ENCODE measurements around the gene CRY1. TPM values are rescaled to one million over a fixed set of nuclear protein-coding genes. Genes with fewer than 3 reads are reported as not detected.
A peak's percentile ranks its signal among the peaks of the same experiment; 100 is the strongest.
"Not testable (repeated sequence)": the region's sequence is repeated elsewhere in the genome, so short reads cannot be mapped to it uniquely, and the experiment has no call there.

CRY1 gene
- total RNA-seq, 1 donor from 2014 or later: 26.8 TPM

DNA sequence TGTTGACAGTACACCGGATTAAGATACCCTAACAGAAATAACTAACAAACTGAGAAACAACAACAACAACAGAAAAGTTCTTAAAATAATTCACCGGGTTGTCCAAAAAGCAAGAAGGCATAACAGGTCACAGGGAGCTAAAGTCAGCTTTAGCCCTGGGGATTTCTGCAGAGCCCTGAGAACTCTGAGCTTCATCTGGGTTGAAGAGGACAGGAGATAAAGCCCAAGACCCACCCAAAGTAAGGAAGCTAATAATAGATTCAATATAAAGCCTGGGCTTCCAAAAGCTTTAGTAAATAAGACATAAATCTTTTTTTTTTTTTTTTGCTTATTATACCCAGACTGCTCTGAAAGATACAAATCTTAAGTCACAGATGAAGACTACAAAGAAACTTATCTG, 62.3 kb downstream of the CRY1 start:
- DNase-seq (ENCODE audit: low read depth): no peak
- no peak overlapping the region for H3K4me3 ChIP-seq (ENCODE audit: low read depth, low read length)
- TF ChIP-seq, protein P1, sequence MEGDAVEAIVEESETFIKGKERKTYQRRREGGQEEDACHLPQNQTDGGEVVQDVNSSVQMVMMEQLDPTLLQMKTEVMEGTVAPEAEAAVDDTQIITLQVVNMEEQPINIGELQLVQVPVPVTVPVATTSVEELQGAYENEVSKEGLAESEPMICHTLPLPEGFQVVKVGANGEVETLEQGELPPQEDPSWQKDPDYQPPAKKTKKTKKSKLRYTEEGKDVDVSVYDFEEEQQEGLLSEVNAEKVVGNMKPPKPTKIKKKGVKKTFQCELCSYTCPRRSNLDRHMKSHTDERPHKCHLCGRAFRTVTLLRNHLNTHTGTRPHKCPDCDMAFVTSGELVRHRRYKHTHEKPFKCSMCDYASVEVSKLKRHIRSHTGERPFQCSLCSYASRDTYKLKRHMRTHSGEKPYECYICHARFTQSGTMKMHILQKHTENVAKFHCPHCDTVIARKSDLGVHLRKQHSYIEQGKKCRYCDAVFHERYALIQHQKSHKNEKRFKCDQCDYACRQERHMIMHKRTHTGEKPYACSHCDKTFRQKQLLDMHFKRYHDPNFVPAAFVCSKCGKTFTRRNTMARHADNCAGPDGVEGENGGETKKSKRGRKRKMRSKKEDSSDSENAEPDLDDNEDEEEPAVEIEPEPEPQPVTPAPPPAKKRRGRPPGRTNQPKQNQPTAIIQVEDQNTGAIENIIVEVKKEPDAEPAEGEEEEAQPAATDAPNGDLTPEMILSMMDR (conservative IDR thresholded peaks at IDR 0.05; ENCODE audit: low read depth, low read length): no peak

DNA sequence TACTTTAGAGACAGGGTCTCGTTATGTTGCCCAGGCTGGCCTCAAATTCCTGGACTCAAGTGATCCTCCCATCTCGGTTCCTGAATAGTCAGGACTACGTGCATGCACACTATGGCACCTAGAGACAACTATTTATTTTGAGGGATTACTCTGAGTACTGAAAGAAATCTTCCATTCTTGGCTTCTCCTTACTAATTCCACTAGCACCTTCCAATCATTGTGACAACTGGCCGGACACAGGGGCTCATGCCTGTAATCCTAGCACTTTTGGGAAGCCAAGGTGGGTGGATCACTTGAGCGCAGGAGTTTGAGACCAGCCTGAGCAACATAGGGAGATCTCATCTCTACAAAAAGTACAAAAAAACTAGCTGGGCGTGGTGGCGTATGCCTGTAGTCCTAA, 64.3 kb downstream of the CRY1 start:
- H3K4me3 ChIP-seq (ENCODE audit: low read depth, low read length): no peak overlapping the region
- no peak for DNase-seq (ENCODE audit: low read depth)
- TF ChIP-seq, protein P1 (conservative IDR thresholded peaks at IDR 0.05; ENCODE audit: low read depth, low read length): no peak

DNA sequence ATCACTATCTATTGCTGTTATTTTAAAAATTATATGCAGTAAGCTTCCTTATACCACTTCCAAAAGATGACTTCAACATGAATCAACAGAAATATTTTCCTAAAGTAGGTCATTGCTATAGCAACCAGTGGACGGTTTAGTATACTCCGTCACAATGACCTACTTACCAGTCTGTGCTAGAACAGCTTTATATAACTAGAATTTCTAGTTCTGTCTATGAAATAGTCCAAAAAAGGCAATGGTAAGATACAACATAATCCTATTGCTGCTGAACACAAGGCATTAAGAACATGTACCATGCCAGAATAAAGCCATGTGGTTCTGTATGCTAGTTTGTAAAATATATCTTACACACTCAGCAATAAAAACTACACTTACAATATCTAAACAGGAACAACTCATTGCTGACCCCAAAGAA, 65.7 kb downstream of the CRY1 start:
- TF ChIP-seq, protein P1 (conservative IDR thresholded peaks at IDR 0.05; ENCODE audit: low read depth, low read length): no peak
- no peak overlapping the region for H3K4me3 ChIP-seq (ENCODE audit: low read depth, low read length)
- DNase-seq (ENCODE audit: low read depth): peak; percentile 88

DNA sequence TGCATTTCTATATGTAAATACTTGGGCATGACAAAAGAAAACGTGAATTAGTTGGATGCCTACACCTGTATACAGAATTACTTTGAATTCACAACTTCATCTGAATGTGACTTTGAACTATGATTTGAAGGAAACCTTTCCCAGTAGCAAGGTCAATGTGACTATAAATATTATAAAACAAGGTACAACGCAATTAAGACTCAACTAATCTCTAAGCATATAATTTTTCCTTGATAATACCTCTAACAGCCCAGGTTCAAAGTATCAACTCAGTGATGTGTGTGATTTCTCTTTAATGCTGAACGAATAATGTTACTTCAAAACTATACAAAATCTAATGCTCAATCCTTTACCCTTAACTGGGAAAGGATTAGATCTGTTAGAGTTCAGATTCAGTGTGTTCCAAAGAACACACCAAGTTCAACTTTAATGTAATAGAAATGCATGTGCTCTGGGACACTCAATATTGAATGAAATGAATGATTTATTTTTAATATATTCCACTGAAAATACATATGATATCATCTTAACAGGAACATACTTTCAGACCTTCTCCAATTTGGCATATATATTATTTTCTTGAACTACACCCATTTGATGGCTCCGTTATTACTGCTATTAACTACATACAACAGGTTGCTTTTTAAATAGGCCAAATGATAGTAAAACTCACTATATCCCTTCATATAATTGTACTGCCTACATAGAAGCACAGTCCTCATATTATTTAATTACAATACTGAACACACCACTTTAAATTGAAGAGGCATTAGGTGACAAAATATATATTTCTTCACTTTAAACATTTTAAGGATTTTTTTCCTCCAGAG, 66.3 kb downstream of the CRY1 start:
- no peak for DNase-seq (ENCODE audit: low read depth)
- TF ChIP-seq, protein P1 (conservative IDR thresholded peaks at IDR 0.05; ENCODE audit: low read depth, low read length): no peak
- no peak overlapping the region for H3K4me3 ChIP-seq (ENCODE audit: low read depth, low read length)

DNA sequence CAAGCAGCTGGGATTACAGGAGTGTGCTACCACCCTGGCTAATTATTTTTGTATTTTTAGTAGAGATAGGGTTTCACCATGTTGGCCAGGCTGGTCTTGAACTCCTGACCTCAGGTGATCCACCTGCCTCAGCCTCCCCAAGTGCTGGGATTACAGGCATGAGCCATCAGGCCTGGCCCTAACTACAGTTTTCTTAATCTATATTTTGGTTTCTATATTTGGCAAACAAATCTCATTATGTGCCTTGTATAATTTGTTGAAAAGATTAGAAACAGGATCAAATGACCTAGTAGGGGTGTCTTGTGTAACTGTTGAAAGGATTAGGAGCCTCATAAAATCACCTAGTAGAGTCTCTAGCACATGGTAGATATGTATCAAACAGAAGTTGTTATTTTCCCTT, 67.0 kb downstream of the CRY1 start:
- H3K4me3 ChIP-seq (ENCODE audit: low read depth, low read length): not testable (repeated sequence)

DNA sequence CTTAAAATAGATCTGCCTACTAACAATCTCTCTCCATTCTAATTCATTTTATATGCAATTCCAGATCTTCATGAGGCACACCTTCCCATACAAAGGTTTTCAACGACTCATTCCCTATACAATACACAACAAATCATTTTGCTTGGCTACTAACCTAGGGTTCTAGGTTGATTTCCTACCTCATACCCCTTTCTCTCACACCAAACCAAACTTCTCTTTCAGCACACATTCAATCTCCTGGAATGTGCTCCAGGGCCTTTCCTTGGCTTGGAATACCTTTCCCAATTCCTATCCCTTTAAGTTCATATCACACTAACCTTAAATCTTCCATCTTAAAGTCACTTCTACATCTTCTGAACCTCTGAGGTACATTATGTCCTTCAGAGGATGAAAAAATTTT, 67.7 kb downstream of the CRY1 start:
- DNase-seq (ENCODE audit: low read depth): no peak
- H3K4me3 ChIP-seq (ENCODE audit: low read depth, low read length): no peak overlapping the region
- TF ChIP-seq, protein P1 (conservative IDR thresholded peaks at IDR 0.05; ENCODE audit: low read depth, low read length): no peak

More for the DNA sequence above, 67.0 kb downstream of the CRY1 start:
- not testable (repeated sequence) for DNase-seq (ENCODE audit: low read depth)

DNA sequence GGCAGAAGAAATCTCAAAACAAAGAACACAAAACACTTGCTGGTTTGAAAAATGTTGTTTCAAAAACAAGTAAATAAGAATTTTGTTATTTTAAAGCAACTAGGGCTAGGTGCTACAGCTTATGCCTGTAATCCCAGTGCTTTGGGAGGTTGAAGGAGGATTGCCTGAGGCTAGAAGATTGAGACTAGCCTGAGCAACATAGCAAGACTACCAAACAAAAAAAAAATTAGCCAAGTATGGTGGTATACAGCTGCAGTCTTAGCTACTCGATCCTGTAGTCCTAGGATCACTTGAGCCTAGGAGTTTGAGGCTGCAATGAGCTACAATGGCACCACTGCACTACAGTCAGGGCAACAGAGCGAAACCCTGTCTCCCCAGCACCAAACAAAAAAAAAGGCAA, 73.8 kb downstream of the CRY1 start:
- TF ChIP-seq, protein P1 (conservative IDR thresholded peaks at IDR 0.05; ENCODE audit: low read depth, low read length): no peak
- no peak overlapping the region for H3K4me3 ChIP-seq (ENCODE audit: low read depth, low read length)
- DNase-seq (ENCODE audit: low read depth): no peak

All from epithelial cell of proximal tubule (primary cell).